Gastroesophageal sphincter (tissue), 3 donors: ENCODE results near the gene CRTC2.

ENCODE experiments used
- CTCF ChIP-seq, 4 experiments: fragments of 200-600 bp in 2 of 4; fragments of 450-650 bp in 2 of 4; sonication (generic) in 1 of 4; IDR thresholded peaks; one replicate each; pipeline ENCODE4 v1.5.1; 2017 to 2019; ENCODE audit warnings: antibody characterized with exemption in 4 of 4, mild to moderate bottlenecking in 2 of 4, moderate library complexity in 2 of 4
- EP300 ChIP-seq: sonication (generic); formaldehyde crosslinking; IDR thresholded peaks from one replicate; pipeline ENCODE4 v1.6.1; 2017; ENCODE audit warnings: antibody characterized with exemption, mild to moderate bottlenecking
- POLR2A ChIP-seq, 2 donors: fragments of 450-650 bp; IDR thresholded peaks; one replicate each; pipeline ENCODE4 v1.6.1; 2017; ENCODE audit warnings: antibody characterized with exemption in 2 of 2, mild to moderate bottlenecking in 2 of 2, moderate library complexity in 1 of 2
- POLR2AphosphoS5 ChIP-seq: sonication (generic); formaldehyde crosslinking; IDR thresholded peaks from one replicate; pipeline ENCODE4 v1.6.1; 2017; ENCODE audit warnings: antibody characterized with exemption

- TF ChIP-seq CTCF (IDR thresholded peaks at IDR 0.05), result no peak
- TF ChIP-seq EP300, result no peak
- no peak for TF ChIP-seq POLR2A (IDR thresholded peaks at IDR 0.05)
- TF ChIP-seq POLR2AphosphoS5, result no peak
These were observed 50.3 kb downstream of the CRTC2 start for GRCh38 chr1:153908071-153908470.
